HTR-8/SVneo (cell line): ENCODE measurements around the gene SSR4.
A peak's percentile ranks its signal among the peaks of the same experiment; 100 is the strongest.
"Not testable (repeated sequence)": the region's sequence is repeated elsewhere in the genome, so short reads cannot be mapped to it uniquely, and the experiment has no call there.

Source experiments
- DNase-seq: peaks from one replicate; pipeline ENCODE4 v3.0.0; 2011; ENCODE audit warnings: low spot score, mixed read lengths; ENCODE audit not compliant: insufficient read length
- FAIRE-seq: peaks from 2 replicates; lab custom pipeline; 2011; peaks lifted over from hg19 to GRCh38; lab: Jason Lieb, UNC

SSR4 gene

GRCh38 chrX:153794018-153794896 is at the start of gene SSR4, which contains the start of gene IDH3G:
Gene SSR4, plus strand, starts transcription at chrX:153794668. Its CDS starts 20 bp downstream, at chrX:153794688.
Gene IDH3G, minus strand, starts transcription at chrX:153794375. Its CDS starts 49 bp downstream, at chrX:153794326.
- DNase-seq (peak; percentile 91), FAIRE-seq (peak; percentile 91)

DNA sequence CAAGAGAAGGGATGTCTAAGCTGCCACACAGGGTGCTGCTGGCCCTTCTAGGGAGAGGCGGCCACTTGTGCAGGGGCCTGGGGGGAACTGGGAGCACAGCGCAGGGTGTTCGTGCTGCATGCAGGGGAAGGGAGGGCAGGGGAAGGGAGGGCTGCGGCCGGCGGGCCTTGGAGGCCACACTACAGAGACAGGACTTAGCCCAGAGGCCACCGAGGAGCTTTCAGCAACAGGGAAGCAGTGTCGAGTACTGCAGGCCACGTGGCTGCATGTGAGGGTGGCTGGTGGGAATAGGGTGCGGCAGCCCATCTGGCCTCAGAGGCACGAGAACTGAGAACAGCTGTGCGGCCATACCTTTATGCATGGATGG is 49.4 kb upstream of the SSR4 start:
- DNase-seq, FAIRE-seq: not testable (repeated sequence)

DNA sequence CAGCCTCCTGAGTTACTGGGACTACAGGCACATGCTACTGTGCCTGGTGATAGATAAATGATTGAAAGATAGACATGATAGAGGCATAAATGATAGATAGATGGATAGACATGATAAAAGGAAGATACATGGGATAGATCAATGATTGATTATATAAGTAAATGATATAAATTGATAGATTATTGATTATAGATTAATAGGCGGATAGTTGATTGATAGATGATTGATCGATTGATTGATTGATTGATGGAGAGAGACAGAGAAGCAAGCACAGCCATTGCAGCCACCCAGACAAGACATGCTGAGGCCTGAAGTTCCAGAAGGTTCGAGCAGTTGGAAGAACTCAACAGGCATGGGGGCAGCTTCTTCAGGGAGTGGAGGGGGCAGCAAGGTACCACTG is 48.1 kb upstream of the SSR4 start:
- FAIRE-seq (no peak), DNase-seq (no peak)

- DNase-seq, FAIRE-seq: not testable (repeated sequence)
Observed at GRCh38 chrX:153746991-153747390, 47.5 kb upstream of the SSR4 start.

GRCh38 chrX:153749017-153749416 is 45.5 kb upstream of the SSR4 start:
- not testable (repeated sequence) for DNase-seq, FAIRE-seq

GRCh38 chrX:153750127-153750774 is 44.2 kb upstream of the SSR4 start:
- DNase-seq (no peak), FAIRE-seq (no peak)

DNA sequence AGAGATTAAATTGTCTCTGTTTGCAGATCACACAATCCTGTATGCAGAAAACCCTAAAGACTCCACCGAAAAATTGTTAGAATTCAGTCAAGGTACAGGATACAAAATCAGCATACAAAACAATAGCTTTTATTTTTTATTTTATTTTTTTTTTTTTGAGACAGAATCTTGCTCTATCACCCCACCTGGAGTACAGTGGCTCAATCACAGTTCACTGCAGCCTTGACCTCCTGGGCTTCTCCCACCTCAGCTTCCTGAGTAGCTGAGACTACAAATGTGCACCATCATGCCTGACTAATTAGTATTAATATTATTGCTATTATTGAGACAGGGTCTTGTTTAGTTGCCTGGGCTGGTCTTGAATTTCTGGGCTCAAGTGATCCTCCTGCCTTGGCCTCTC is 39.3 kb upstream of the SSR4 start:
- DNase-seq, result no peak
- FAIRE-seq, result no peak

DNA sequence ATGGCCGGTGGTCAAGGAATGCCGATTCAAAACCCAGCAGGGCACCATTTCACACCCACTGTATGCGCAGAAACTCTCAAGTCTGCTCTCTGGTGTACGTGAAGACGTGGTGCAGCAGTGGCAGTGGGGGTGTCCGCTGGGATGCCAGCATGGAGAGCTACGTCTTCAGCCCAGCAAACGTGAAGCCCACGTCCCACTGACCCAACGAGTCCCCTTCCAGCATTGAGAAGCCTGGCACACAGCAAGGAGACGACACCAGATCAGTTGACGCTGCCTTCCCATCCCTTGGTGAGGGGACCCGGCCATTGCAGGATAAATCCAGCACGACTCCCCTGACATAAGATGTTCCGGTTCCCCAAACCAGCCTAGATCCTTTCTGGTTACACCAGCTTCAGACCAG is 32.6 kb upstream of the SSR4 start:
- FAIRE-seq (no peak), DNase-seq (no peak)

DNA sequence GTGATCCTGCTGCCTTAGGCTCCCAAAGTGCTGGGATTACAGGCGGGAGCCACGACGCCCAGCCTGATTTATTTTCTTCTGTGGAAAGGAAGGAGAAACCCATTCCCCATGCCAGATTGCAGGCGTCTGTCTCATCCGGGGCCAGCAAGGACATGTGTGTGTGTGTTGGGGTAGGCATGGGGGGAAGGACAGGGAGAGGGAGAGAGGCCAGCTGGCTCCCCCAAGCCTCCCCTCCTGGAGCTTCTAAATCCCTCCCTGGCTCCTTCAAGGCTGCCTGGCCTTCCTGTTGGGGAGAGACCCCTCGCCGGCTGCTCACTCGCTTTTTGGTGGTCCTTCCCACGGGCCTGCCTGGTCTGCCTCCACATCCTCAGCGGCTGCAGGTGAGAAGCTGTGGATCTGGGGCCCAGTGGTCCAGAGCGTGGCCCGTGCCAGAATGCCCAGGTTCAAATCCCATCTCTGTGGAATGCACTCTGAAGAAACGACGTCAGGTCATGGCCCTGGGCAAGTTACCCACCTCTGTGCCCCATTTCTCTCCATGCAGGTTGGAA is 31.8 kb upstream of the SSR4 start:
- FAIRE-seq (no peak), DNase-seq (no peak)

- no peak for DNase-seq
- no peak for FAIRE-seq
Observed at GRCh38 chrX:153763298-153763932, 31.1 kb upstream of the SSR4 start.

GRCh38 chrX:153763989-153764755 is 30.3 kb upstream of the SSR4 start, which contains the start of gene PLXNB3:
Gene PLXNB3, plus strand, starts transcription at chrX:153764249. Its CDS starts 1,287 bp downstream, at chrX:153765536.
- DNase-seq (peak; percentile 77), FAIRE-seq (peak; percentile 80)

GRCh38 chrX:153764786-153765137 is 29.7 kb upstream of the SSR4 start:
- FAIRE-seq (no peak), DNase-seq (no peak)

DNA sequence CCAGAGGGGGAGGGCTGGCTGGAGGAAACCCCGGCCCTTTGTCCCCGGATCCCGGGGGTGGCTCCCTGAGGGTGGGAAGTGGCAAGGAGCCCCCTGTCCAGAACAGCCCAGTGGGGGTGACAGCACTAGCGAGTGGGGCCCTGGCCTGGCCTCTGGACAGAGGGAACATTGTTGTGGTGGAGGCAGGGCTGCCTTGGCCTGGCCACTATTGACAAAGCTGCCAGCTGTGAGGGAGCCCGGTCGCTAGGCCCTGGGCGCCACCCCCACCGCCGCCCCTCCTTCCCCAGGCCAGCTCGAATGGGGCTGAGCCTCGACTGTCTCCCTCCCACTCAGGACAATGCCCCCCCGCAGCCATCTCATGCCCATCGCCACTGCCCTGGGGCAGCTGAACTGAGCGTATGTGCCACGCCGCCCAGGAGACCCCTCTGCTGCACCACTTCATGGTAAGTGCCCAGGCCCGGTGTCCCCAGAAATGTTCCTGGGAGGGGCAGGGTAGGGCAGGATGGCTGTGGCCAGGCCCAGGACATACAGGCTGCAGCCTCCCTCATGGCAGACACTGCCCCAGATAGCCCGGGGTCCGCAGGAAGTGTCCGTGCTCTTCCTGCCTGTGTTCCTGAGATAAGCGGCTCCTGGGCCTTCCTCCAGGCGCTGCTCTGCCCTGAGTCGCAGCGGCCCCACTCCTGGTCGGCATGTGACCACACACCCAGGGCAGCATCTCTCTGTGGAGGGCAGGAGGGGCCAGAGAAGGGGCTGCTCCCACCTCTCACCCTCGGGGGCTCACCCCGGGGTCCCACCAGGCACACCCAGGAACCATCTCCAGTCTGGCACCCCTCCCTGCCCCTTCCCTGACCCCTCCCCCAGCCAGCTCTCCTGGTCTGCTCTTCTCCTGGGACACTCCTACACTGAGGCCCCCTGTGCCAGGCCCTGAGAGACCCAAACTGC is 29.1 kb upstream of the SSR4 start:
- DNase-seq (no peak), FAIRE-seq (no peak)

DNA sequence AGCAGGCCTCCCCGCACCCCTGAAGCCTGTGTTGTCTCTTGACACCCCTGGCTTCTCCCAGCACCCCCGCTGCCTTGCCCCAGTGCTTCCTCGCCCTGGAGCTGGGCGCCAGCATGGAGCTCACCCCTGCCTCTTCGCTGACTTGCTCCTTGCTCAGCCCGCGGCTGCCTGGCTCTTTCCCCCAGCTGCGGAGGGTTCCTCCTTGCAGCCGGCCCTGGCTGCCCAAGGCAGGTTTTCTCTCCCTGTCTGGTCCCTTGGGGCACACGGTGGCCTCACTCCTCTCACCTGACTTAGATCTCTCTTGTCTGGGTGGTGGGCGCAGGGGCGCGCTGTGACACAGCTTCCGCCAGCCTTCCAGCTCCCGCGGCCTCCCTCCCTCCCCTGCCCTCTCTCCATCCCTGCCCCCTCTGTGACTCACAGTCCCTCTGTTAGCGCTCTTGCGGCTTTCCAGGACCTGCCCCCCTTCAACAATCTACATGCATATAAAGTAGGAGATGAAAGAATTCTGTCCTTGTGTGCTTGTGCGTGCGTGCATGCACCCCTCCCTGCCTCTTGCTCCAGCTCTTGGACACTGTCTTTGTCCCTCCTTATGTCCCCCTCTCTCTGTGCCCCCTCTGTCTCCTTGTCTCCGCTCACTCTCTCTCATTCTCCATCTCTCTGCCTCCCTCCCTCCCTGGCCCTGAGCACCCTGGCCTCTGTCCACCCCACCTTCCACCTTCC is 28.2 kb upstream of the SSR4 start:
- no peak for FAIRE-seq
- DNase-seq, result peak; percentile 63

DNA sequence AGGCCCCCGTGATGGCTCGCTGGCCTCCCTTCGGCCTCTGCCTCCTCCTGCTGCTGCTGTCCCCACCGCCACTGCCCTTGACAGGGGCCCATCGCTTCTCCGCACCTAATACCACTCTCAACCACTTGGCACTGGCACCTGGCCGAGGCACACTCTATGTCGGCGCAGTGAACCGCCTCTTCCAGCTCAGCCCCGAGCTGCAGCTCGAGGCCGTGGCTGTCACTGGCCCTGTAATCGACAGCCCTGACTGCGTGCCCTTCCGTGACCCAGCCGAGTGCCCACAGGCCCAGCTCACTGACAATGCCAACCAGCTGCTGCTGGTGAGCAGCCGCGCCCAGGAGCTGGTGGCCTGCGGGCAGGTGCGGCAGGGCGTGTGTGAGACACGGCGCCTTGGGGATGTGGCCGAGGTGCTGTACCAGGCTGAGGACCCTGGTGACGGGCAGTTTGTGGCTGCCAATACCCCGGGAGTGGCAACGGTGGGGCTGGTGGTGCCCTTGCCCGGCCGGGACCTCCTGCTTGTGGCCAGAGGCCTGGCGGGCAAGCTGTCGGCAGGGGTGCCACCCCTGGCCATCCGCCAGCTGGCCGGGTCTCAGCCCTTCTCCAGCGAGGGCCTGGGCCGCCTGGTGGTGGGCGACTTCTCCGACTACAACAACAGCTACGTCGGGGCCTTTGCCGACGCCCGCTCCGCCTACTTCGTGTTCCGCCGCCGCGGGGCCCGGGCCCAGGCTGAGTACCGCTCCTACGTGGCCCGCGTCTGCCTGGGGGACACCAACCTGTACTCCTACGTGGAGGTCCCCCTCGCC is 27.4 kb upstream of the SSR4 start:
- DNase-seq (no peak), FAIRE-seq (no peak)

- FAIRE-seq, result no peak
- no peak for DNase-seq
Observed at GRCh38 chrX:153767674-153768055, 26.8 kb upstream of the SSR4 start.
